Epithelial cell of proximal tubule (primary cell): ENCODE data around the gene NSD1. TPM values are rescaled to one million over a fixed set of nuclear protein-coding genes. Genes with fewer than 3 reads are reported as not detected.

Experiments used
- DNase-seq: peaks from one replicate; pipeline ENCODE4 v3.0.0-alpha.2; 2011; ENCODE audit warnings: low read depth
- H3K4me3 ChIP-seq: 2 replicates; pipeline ENCODE4 v1.5.1; 2011; ENCODE audit warnings: low read depth, mild to moderate bottlenecking, low read length
- total RNA-seq: library from RNA; depleted of rRNA; stranded (reverse); fragments of >200 nt; gene quantifications from 2 replicates; pipeline ENCODE4 v1.2.3, GENCODE V29; 2015
- TF ChIP-seq, protein P1 (sequence below): conservative IDR thresholded peaks from 2 replicates; pipeline ENCODE4 v1.5.1; 2012; ENCODE audit warnings: low read depth, mild to moderate bottlenecking, low read length

The NSD1 gene
- total RNA-seq, 1 donor from 2014 or later = 30.6 TPM

DNA sequence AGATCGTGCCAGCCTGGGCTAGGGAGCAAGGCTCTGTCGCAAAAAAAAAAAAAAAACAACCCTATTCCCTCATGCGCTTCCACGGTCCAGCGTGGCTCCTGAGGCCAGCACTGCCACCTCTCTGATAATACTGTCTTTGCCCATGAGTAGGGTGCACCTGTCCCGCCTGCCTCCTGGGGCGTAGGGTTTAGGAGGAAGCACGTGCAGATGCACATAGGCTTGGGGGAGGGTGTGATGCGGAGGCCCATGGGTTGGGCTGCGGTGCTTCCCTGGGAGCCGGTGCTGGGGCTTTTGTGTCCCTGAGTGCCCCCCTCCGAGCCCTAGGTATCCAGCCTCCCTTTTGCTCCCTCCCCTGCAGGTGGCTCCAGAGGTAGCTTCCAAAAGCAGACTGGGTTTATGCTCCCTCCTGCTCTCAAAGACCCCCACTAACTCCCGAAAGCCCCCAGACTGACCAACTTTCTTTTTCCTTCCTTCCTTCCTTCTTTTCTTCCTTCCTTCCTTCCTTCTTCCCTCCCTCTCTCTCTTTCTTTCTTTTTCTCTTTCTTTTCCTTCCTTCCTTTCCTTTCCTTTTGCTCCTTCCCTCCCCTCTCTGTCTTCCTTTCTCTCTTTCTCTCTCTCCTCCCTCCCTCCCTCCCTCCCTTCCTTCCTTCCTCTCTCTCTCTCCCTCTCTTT is 34.0 kb upstream of the NSD1 start:
- no peak for DNase-seq
- no peak overlapping the region for H3K4me3 ChIP-seq
- TF ChIP-seq, protein P1, sequence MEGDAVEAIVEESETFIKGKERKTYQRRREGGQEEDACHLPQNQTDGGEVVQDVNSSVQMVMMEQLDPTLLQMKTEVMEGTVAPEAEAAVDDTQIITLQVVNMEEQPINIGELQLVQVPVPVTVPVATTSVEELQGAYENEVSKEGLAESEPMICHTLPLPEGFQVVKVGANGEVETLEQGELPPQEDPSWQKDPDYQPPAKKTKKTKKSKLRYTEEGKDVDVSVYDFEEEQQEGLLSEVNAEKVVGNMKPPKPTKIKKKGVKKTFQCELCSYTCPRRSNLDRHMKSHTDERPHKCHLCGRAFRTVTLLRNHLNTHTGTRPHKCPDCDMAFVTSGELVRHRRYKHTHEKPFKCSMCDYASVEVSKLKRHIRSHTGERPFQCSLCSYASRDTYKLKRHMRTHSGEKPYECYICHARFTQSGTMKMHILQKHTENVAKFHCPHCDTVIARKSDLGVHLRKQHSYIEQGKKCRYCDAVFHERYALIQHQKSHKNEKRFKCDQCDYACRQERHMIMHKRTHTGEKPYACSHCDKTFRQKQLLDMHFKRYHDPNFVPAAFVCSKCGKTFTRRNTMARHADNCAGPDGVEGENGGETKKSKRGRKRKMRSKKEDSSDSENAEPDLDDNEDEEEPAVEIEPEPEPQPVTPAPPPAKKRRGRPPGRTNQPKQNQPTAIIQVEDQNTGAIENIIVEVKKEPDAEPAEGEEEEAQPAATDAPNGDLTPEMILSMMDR = no peak

DNA sequence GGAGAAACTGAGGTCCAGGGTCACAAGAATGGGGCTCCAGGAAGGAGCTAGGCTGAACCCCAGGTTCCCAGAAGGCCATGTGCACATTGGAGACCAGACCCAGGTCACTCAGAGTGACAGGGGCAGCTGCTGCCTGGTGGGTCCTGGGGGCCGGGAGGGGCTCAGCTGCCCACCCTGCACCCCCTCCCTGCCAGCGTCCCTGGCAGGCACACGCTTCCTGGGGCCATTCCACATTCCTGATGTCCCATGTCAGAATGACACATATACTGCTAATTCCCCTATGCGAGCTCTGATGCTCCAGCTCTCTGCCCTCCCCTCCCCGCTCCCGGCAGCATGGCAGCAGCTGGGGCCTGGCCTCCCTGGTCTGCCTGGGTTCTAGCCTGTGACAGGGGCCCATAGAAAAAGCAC is 32.9 kb upstream of the NSD1 start:
- TF ChIP-seq, protein P1 = no peak
- H3K4me3 ChIP-seq = no peak overlapping the region
- no peak for DNase-seq

DNA sequence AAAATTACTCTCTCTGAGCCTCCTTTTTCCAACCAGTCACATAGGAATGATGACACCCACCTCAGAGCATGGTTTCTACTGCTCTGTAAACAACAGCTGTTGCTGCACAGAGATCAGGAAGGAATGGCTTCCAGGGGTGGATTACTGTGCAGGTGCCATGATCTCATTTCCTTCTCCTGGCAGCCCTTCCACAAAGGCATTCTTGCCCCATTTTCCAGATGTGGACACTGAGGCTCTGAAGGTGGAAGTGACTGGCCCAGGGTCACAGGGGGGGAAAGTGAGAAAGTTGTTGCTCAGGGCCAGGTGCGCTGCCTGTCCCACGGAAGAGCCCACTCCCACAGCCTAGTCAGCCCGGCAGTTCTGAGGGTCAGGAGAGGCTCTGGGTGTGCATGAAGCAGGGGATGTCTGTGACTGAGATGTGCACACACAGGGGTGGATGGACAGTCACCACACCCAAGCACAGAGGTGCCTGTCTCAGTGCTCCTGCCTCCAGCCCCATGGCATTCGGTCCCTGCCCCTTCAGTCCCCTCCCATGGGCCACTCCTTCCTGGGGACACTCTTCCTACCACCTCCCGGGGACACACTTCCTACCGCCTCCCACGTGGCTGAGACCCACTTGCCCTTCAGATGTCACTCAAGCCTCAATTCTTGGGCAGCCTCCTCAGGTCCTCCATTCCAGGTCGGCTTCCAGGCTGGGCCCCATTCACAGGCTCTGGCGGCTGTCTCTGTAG is 29.9 kb upstream of the NSD1 start:
- DNase-seq = no peak
- TF ChIP-seq, protein P1 = no peak
- no peak overlapping the region for H3K4me3 ChIP-seq

DNA sequence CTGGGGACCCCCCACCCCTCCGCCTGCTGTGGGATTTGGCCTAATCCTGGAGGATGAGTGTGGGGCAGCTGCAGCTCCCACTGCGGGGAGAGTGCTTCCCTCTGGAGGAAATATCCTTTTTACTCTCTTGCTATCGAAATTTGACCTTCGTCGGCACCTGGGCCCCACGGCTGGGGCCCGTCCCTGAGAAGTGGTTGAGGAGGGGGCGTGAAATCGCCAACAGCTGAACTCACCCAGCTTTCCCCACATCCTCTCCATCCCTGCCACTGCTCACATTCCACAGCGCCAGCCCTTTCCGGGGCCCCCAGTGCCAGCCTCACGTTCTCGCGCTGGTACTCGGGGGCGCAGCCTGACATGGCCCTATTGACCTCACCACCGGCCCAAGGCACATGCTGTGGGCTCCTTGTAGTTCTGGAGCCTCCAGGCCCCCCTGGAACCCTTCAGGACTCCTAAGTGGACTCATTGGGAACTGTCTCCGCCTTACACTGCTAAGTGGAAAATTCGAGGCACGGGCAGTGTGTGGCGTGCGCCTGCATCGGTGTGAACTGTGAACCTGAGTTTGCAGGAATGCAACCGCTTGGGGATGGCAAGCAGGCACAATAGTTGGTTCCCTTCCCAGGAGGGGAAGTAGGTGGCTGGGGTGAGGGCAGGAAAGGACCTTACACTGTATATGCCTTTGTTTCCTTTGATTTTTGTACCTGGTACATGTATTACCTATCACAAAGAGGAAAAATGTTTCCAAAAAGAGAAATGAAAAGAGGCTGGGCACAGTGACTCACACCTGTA is 27.7 kb upstream of the NSD1 start:
- TF ChIP-seq, protein P1 = no peak
- H3K4me3 ChIP-seq = no peak overlapping the region
- DNase-seq = no peak

DNA sequence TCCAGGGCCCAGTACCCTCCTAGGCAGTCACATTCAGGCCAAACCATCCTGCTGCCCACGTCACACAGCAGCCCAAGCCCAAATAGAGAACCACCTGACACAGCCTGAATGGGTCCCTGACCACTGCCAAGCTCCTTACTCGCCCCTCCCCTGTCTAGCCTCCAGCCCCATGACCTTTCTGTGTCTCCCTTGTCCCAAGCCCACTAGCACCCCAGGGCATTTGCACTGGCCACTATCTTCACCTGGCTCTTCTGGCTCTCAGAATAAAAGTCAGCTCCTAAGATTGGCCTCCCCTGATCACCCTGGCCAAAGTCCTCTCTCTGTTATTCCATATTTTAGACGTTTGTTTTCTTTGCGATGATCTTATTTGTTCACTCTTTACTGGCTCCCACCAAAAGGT is 26.4 kb upstream of the NSD1 start:
- TF ChIP-seq, protein P1 = no peak
- DNase-seq = no peak
- H3K4me3 ChIP-seq = no peak overlapping the region

DNA sequence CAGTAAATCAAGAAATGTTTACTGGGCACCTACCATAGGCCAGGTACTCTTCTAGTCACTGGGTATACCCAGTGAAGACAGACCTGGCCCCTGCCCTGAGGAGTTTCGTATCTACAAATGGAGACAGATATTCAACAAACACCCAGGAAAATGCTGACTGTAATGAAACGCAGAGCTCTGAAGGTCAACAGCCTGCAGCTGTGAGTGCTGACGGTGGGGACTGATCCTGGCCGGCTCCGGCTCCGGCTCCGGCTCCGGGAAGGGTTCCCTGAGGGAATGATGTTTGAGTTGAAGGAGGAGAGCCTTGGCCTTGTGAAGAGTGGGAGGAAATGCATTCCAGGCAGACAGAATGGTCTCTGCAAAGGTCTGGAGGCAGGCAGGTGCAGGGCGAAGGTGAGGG is 23.8 kb upstream of the NSD1 start:
- H3K4me3 ChIP-seq = no peak overlapping the region
- DNase-seq = no peak
- TF ChIP-seq, protein P1 = no peak
